HepG2 (cell line): ENCODE data around the gene COX6A2. TPM values are rescaled to one million over a fixed set of nuclear protein-coding genes. Genes with fewer than 3 reads are reported as not detected.
A peak's percentile ranks its signal among the peaks of the same experiment; 100 is the strongest.

Source experiments
- EP300 ChIP-seq, 3 experiments: sonication (generic) in 1 of 3; formaldehyde crosslinking in 1 of 3; IDR thresholded peaks; 2 replicates each; pipeline versions ENCODE4 v1.5.1 to v1.6.1; 2011 to 2020; ENCODE audit warnings: low read depth in 2 of 3, low read length in 2 of 3, borderline replicate concordance in 1 of 3, improper control_type of control experiment in 1 of 3, mild to moderate bottlenecking in 1 of 3, missing genetic modification reagents in 1 of 3, moderate library complexity in 1 of 3
- IRF2 ChIP-seq: IDR thresholded peaks from 2 replicates; pipeline ENCODE4 v1.6.1; 2018; ENCODE audit warnings: missing genetic modification reagents, missing compliant biosample characterization
- POGZ ChIP-seq: sonication (generic); formaldehyde crosslinking; IDR thresholded peaks from 2 replicates; pipeline ENCODE4 v1.4.0; 2020; ENCODE audit warnings: mild to moderate bottlenecking, missing genetic modification reagents
- ZNF75D ChIP-seq: sonication (generic); formaldehyde crosslinking; IDR thresholded peaks from 2 replicates; pipeline ENCODE4 v1.8.1; 2023; ENCODE audit warnings: missing genetic modification reagents, mild to moderate bottlenecking, borderline replicate concordance
- ZNF83 ChIP-seq: sonication (generic); formaldehyde crosslinking; IDR thresholded peaks from 2 replicates; pipeline ENCODE4 v1.4.0; 2020; ENCODE audit warnings: missing genetic modification reagents, mild to moderate bottlenecking, borderline replicate concordance
- polyA plus RNA-seq, 8 experiments: library from polyadenylated mRNA; depleted of rRNA in 3 of 8; stranded (reverse) in 7 of 8; unstranded in 1 of 8; fragments of >200 nt; fragmentation: Illumina TruSeq in 4 of 8; extraction: Trizol in 4 of 8; gene quantifications; 2 replicates each; pipeline versions ENCODE4 v1.2.1 to v1.2.3, GENCODE V29; 2011 to 2016; ENCODE audit warnings: low read depth in 4 of 8, missing spikeins in 1 of 8, mixed read lengths in 1 of 8; ENCODE audit not compliant: insufficient read depth in 1 of 8
- total RNA-seq, 5 experiments: library from RNA; depleted of rRNA; stranded (reverse); fragments of >200 nt; fragmentation: Illumina TruSeq; extraction: Trizol; gene quantifications; 2 replicates each; pipeline ENCODE4 v1.2.3, GENCODE V29; 2016; ENCODE audit warnings: low read depth in 1 of 5
- TF ChIP-seq, protein P1 (sequence below), 2 experiments: sonication (generic) in 1 of 2; formaldehyde crosslinking in 1 of 2; IDR thresholded peaks; 2 replicates each; pipeline versions ENCODE4 v1.6.1 to v1.9.0; 2014 to 2022; ENCODE audit warnings: antibody characterized with exemption in 1 of 2, borderline replicate concordance in 1 of 2, inconsistent platforms in 1 of 2, low read depth in 1 of 2, missing genetic modification reagents in 1 of 2
- TF ChIP-seq, protein P2 (sequence below): sonication (generic); formaldehyde crosslinking; IDR thresholded peaks from 2 replicates; pipeline ENCODE4 v1.9.0; 2022; ENCODE audit warnings: missing genetic modification reagents, mild to moderate bottlenecking, borderline replicate concordance
- TF ChIP-seq, protein P3 (sequence below): sonication (generic); formaldehyde crosslinking; IDR thresholded peaks from 2 replicates; pipeline ENCODE4 v1.8.1; 2023; ENCODE audit warnings: mild to moderate bottlenecking, moderate library complexity, missing genetic modification reagents
- TF ChIP-seq, protein P4 (sequence below): sonication (generic); formaldehyde crosslinking; IDR thresholded peaks from 2 replicates; pipeline ENCODE4 v1.5.1; 2020; ENCODE audit warnings: mild to moderate bottlenecking, missing genetic modification reagents, moderate library complexity

The COX6A2 gene
- total and polyA plus RNA-seq, 2 of the 13 experiments (the other 11 are each of a cell fraction or from before 2014, with no cell fraction given) = not detected

DNA sequence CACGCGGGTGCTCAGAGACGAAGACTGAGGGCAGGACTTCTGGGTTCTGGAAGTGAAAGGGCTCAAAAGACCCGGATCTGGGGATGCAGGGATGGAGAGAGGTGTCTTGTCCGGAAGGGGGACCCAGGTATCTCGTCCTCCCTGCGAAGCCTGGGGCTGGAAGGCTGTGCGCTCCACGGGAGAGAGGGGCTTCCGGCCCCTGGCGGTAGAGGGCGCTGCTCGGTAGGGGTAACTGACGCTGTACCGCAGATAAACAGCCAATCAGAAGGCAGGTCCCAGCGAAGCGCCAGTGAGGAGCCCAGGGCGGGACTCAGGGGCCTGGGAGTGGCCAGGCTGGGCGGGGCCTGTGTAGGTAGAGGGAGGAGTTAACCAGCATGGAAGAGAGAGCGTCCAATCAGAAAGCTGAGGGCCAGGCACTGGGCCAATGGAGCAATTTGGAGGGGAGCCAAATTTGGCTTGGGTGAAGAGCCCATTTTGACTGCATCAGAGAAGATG is 44.6 kb upstream of the COX6A2 start (continued):
- TF ChIP-seq, protein P1, sequence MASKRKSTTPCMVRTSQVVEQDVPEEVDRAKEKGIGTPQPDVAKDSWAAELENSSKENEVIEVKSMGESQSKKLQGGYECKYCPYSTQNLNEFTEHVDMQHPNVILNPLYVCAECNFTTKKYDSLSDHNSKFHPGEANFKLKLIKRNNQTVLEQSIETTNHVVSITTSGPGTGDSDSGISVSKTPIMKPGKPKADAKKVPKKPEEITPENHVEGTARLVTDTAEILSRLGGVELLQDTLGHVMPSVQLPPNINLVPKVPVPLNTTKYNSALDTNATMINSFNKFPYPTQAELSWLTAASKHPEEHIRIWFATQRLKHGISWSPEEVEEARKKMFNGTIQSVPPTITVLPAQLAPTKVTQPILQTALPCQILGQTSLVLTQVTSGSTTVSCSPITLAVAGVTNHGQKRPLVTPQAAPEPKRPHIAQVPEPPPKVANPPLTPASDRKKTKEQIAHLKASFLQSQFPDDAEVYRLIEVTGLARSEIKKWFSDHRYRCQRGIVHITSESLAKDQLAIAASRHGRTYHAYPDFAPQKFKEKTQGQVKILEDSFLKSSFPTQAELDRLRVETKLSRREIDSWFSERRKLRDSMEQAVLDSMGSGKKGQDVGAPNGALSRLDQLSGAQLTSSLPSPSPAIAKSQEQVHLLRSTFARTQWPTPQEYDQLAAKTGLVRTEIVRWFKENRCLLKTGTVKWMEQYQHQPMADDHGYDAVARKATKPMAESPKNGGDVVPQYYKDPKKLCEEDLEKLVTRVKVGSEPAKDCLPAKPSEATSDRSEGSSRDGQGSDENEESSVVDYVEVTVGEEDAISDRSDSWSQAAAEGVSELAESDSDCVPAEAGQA (IDR thresholded peaks at IDR 0.05; ENCODE audit: low read depth) = peak; percentile 70
- TF ChIP-seq, protein P1 (CRISPR knock-in tag; IDR thresholded peaks at IDR 0.05; ENCODE audit: borderline replicate concordance) = no peak
- TF ChIP-seq, protein P2, sequence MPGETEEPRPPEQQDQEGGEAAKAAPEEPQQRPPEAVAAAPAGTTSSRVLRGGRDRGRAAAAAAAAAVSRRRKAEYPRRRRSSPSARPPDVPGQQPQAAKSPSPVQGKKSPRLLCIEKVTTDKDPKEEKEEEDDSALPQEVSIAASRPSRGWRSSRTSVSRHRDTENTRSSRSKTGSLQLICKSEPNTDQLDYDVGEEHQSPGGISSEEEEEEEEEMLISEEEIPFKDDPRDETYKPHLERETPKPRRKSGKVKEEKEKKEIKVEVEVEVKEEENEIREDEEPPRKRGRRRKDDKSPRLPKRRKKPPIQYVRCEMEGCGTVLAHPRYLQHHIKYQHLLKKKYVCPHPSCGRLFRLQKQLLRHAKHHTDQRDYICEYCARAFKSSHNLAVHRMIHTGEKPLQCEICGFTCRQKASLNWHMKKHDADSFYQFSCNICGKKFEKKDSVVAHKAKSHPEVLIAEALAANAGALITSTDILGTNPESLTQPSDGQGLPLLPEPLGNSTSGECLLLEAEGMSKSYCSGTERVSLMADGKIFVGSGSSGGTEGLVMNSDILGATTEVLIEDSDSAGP (CRISPR knock-in tag) = peak; percentile 35; the same call in 1 of the 2 replicates
- TF ChIP-seq ZNF83 = no peak
- TF ChIP-seq ZNF75D (CRISPR knock-in tag) = 0 out of 2 replicates have a peak, but pooled peaks have one; percentile 61
- TF ChIP-seq, protein P3, sequence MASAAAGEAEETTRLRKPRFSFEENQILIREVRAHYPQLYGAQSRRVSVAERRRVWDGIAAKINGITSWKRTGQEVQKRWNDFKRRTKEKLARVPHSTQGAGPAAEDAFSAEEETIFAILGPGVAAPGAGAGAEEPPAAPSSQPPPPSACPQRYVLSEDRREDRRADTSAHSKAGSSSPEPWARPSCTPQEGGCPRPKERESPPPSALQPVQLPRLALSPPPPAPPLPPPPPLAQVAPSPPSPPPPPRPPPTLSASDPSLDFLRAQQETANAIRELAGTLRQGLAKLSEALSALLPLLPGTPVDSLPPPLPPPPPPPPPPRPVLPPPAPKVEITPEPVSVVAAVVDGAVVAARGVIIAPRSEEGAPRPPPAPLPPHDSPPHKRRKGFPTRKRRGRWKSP (CRISPR knock-in tag) = no peak
- TF ChIP-seq, protein P4, sequence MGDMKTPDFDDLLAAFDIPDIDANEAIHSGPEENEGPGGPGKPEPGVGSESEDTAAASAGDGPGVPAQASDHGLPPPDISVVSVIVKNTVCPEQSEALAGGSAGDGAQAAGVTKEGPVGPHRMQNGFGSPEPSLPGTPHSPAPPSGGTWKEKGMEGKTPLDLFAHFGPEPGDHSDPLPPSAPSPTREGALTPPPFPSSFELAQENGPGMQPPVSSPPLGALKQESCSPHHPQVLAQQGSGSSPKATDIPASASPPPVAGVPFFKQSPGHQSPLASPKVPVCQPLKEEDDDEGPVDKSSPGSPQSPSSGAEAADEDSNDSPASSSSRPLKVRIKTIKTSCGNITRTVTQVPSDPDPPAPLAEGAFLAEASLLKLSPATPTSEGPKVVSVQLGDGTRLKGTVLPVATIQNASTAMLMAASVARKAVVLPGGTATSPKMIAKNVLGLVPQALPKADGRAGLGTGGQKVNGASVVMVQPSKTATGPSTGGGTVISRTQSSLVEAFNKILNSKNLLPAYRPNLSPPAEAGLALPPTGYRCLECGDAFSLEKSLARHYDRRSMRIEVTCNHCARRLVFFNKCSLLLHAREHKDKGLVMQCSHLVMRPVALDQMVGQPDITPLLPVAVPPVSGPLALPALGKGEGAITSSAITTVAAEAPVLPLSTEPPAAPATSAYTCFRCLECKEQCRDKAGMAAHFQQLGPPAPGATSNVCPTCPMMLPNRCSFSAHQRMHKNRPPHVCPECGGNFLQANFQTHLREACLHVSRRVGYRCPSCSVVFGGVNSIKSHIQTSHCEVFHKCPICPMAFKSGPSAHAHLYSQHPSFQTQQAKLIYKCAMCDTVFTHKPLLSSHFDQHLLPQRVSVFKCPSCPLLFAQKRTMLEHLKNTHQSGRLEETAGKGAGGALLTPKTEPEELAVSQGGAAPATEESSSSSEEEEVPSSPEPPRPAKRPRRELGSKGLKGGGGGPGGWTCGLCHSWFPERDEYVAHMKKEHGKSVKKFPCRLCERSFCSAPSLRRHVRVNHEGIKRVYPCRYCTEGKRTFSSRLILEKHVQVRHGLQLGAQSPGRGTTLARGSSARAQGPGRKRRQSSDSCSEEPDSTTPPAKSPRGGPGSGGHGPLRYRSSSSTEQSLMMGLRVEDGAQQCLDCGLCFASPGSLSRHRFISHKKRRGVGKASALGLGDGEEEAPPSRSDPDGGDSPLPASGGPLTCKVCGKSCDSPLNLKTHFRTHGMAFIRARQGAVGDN = peak; percentile 31; the same call in 1 of the 2 replicates
- TF ChIP-seq POGZ = no peak
- no peak for TF ChIP-seq EP300 (IDR thresholded peaks at IDR 0.05; ENCODE audit: low read depth in 2 of 2, low read length in 2 of 2)
- 0 out of 2 replicates have a peak, but pooled peaks have one; percentile 15 for TF ChIP-seq EP300 (CRISPR knock-in tag; IDR thresholded peaks at IDR 0.05; ENCODE audit: borderline replicate concordance)
- TF ChIP-seq IRF2 (CRISPR knock-in tag) = no peak
- TF ChIP-seq, all 625 proteins: peak for 16
